Ectodermal cell (in vitro differentiated cells): Measurements from ENCODE around the gene NT5C3A.
"Not testable (repeated sequence)": the region's sequence is repeated elsewhere in the genome, so short reads cannot be mapped to it uniquely, and the experiment has no call there.

Experiments
- H3K27ac ChIP-seq: 2 replicates; pipeline ENCODE4 v1.7.0; 2013; ENCODE audit warnings: mild to moderate bottlenecking, low read depth, low read length; ENCODE audit not compliant: insufficient read depth, poor library complexity, severe bottlenecking
- H3K27me3 ChIP-seq: 2 replicates; pipeline ENCODE4 v1.7.0; 2013; ENCODE audit warnings: mild to moderate bottlenecking, low read length; ENCODE audit not compliant: insufficient read depth, control insufficient read depth, poor library complexity, severe bottlenecking
- H3K36me3 ChIP-seq: one replicate; pipeline ENCODE4 v1.7.0; 2013; ENCODE audit warnings: low read length; ENCODE audit not compliant: control insufficient read depth, insufficient read depth
- H3K4me1 ChIP-seq: one replicate; pipeline ENCODE4 v1.7.0; 2013; ENCODE audit warnings: low read length; ENCODE audit not compliant: control insufficient read depth, insufficient read depth
- H3K4me3 ChIP-seq: 2 replicates; pipeline ENCODE4 v1.7.0; 2013; ENCODE audit warnings: low read depth, low read length, control low read depth; ENCODE audit not compliant: insufficient read depth
- H3K9me3 ChIP-seq: 2 replicates; pipeline ENCODE4 v1.7.0; 2013; ENCODE audit warnings: mild to moderate bottlenecking, low read length, moderate library complexity; ENCODE audit not compliant: control insufficient read depth
- WGBS, 2 experiments: methylation state at CpG; one replicate each; pipeline ENCODE4 v1.1.7; 2013; ENCODE audit warnings: missing lambda C conversion rate in 2 of 2; 5-methylcytosine and 5-hydroxymethylcytosine counted together

Gene NT5C3A

DNA sequence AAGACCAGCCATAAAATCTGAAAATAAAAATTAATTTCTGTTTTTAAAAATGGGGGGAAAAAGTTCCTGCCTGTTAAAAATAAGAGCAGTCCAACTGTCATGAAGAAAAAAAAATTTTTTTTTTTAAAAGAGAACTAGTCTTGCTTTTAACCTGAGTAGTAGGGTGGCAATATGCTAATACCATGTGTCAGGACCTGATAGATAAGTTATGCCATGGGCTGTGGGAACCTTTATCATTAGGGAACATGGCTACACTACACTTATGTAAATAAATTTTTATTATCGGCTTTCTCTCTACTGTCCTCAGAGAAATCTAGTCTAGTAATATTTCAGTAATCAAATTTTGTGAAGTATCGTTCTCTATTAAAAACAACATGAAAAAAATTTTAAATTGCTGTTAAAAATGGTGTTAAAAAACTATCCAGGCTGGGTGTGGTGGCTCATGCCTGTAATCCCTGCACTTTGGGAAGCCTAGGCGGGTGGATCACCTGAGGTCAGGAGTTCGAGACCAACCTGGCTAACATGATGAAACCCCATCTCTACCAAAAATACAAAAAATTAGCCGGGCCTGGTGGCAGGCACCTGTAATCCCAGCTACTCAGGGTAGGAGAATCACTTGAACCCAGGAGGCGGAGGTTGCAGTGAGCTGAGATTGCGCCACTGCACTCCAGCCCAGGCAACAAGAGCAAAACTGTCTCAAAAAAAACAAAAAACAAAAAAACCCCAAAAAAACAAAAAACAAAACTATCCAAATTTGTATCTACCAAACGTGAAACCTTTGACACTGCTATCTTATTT lies 20.7 kb downstream of the NT5C3A start:
- 86 to 94% methylated on average over 5 of the region's 8 CpGs for WGBS, 2 experiments
- H3K27ac ChIP-seq: no peak overlapping the region

GRCh38 chr7:33040803-33041516 lies 21.6 kb downstream of the NT5C3A start:
- WGBS, 2 experiments: 92 to 96% methylated on average over 7 of the region's 9 CpGs
- Histone ChIP-seq H3K4me3 (no peak overlapping the region), H3K4me1 (no peaks in the 10 kb centered on the region), H3K9me3 (no peaks in the 10 kb centered on the region), H3K36me3 (no peaks in the 10 kb centered on the region), H3K27me3 (no peaks in the 10 kb centered on the region), H3K27ac (no peak overlapping the region)

More for the DNA sequence above, 20.7 kb downstream of the NT5C3A start:
- Histone ChIP-seq H3K27me3 (no peaks in the 10 kb centered on the region), H3K36me3 (no peaks in the 10 kb centered on the region), H3K4me3 (no peak overlapping the region), H3K4me1 (no peaks in the 10 kb centered on the region), H3K9me3 (no peaks in the 10 kb centered on the region)

- H3K27me3 ChIP-seq: no peaks in the 10 kb centered on the region
- no peaks in the 10 kb centered on the region for H3K36me3 ChIP-seq
- no peak overlapping the region for H3K4me3 ChIP-seq
- H3K4me1 ChIP-seq: no peaks in the 10 kb centered on the region
- 88 to 100% methylated on average over 1 of the region's 1 CpG for WGBS, 2 experiments
- H3K27ac ChIP-seq: no peak overlapping the region
- H3K9me3 ChIP-seq: no peaks in the 10 kb centered on the region
These were observed 22.7 kb downstream of the NT5C3A start for GRCh38 chr7:33039903-33040292.

- Histone ChIP-seq H3K36me3 (no peaks in the 10 kb centered on the region), H3K27ac (no peak overlapping the region), H3K9me3 (no peaks in the 10 kb centered on the region), H3K4me3 (no peak overlapping the region), H3K27me3 (no peaks in the 10 kb centered on the region), H3K4me1 (no peaks in the 10 kb centered on the region)
- WGBS, 2 experiments: 90 to 100% methylated on average over 1 of the region's 5 CpGs
These were observed 23.2 kb downstream of the NT5C3A start for GRCh38 chr7:33039257-33039902.

- H3K36me3 ChIP-seq: no peaks in the 10 kb centered on the region
- H3K4me3 ChIP-seq: no peak overlapping the region
- 93 to 99% methylated on average over 2 of the region's 2 CpGs for WGBS, 2 experiments
- H3K9me3 ChIP-seq: no peaks in the 10 kb centered on the region
- H3K27ac ChIP-seq: no peak overlapping the region
- H3K27me3 ChIP-seq: no peaks in the 10 kb centered on the region
- H3K4me1 ChIP-seq: no peaks in the 10 kb centered on the region
These were observed 23.9 kb downstream of the NT5C3A start for GRCh38 chr7:33038639-33039038.

DNA sequence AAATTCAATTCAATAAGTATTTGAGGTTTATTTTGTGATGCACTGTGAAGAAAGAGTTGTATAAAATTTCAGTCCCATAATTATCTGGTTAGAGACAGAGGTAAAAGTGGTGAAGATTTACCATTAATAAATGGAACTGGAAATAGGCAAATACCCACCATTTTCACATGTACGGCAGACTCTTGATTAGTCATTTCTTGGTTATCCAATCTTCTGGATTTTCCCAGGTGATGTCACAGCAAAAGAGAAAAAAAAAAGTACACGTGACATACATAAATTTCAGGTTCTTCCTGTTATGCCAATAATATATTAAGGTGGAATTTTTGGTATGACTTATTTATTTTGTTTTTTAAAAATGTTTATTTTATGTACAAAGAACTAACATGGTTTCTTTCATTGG lies 26.8 kb downstream of the NT5C3A start:
- Histone ChIP-seq H3K36me3 (no peaks in the 10 kb centered on the region), H3K27ac (no peak overlapping the region), H3K4me1 (no peaks in the 10 kb centered on the region), H3K4me3 (no peak overlapping the region), H3K9me3 (no peaks in the 10 kb centered on the region), H3K27me3 (no peaks in the 10 kb centered on the region)
- 95 to 96% methylated on average over 1 of the region's 2 CpGs for WGBS, 2 experiments

DNA sequence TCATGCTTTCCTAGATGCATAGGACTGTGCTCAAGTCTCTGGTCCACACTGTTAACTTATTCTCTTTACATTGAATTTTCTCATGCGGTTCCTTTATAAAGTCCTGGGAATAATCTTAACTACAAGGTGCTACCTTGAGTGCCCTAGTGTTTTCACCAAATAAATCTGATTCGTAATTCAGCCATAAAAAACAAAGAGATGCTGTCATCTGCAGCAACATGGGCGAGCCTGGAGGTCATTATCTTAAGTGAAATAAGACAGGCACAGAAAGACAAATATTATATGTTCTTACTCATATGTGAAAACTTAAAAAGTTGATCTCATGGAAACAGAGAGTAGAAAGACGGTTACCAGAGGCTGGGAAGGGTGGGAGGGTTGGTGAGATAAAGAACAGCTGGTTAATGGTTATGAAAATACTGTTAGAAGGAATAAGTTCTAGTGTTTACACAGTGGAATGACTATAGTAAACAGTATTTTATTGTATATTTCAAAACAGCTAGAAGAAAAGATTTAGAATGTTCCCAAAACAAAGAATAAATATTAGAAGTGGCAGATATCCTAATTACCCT lies 38.3 kb downstream of the NT5C3A start:
- H3K9me3 ChIP-seq: no peaks in the 10 kb centered on the region
- 91 to 96% methylated on average over 3 of the region's 4 CpGs for WGBS, 2 experiments
- peaks cover 11% of the 10 kb centered on the region for H3K36me3 ChIP-seq
- H3K4me3 ChIP-seq: no peak overlapping the region
- H3K27me3 ChIP-seq: no peaks in the 10 kb centered on the region
- H3K27ac ChIP-seq: no peak overlapping the region
- no peaks in the 10 kb centered on the region for H3K4me1 ChIP-seq

GRCh38 chr7:33012364-33012763 lies 50.2 kb downstream of the NT5C3A start:
- no peaks in the 10 kb centered on the region for H3K9me3 ChIP-seq
- H3K27ac ChIP-seq: no peak overlapping the region
- H3K36me3 ChIP-seq: peaks cover 3% of the 10 kb centered on the region
- no peaks in the 10 kb centered on the region for H3K4me1 ChIP-seq
- no peaks in the 10 kb centered on the region for H3K27me3 ChIP-seq
- H3K4me3 ChIP-seq: no peak overlapping the region

GRCh38 chr7:33009734-33010133 lies 52.8 kb downstream of the NT5C3A start:
- Histone ChIP-seq H3K9me3 (no peaks in the 10 kb centered on the region), H3K36me3 (no peaks in the 10 kb centered on the region), H3K27ac (no peak overlapping the region), H3K4me3 (no peak overlapping the region), H3K4me1 (no peaks in the 10 kb centered on the region), H3K27me3 (no peaks in the 10 kb centered on the region)
- WGBS, 2 experiments: 90 to 94% methylated on average over 1 of the region's 2 CpGs

DNA sequence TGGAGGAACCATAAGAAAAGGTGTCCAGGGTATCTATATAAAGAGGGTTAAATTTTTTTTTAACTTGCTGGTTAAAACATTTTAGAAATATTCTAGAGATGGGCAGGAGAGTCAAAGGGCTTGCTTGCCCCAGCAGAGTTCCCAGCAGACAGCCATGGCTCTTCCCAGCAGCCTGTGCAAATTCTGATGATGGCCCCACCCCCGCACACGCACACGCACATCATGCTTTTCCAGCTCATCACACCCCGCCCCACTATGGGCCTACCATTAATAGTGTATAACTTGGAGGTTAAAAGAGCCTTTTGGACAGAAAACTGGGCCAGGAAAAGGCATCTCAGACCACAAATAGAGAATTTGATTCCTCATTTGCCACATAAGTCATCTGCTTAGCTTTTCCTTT lies 56.9 kb downstream of the NT5C3A start:
- 95% methylated on average over 4 of the region's 4 CpGs; no CpG with 5 or more reads in 1 of the 2 experiments for WGBS, 2 experiments
- not testable (repeated sequence) for H3K4me3 ChIP-seq

More for the DNA sequence above, 56.9 kb downstream of the NT5C3A start:
- not testable (repeated sequence) for H3K27ac ChIP-seq, H3K36me3 ChIP-seq, H3K9me3 ChIP-seq, H3K27me3 ChIP-seq, H3K4me1 ChIP-seq
